Endothelial cell (in vitro differentiated cells): Measurements from ENCODE around the gene TTLL13. TPM values are rescaled to one million over a fixed set of nuclear protein-coding genes. Genes with fewer than 3 reads are reported as not detected.
"Not testable (repeated sequence)": the region's sequence is repeated elsewhere in the genome, so short reads cannot be mapped to it uniquely, and the experiment has no call there.

Experiments
- DNase-seq: peaks from one replicate; pipeline ENCODE4 v3.0.0; 2021; ENCODE audit warnings: low spot score
- H3K27ac Mint-ChIP-seq: one replicate; pipeline ENCODE4 v1.8.0; 2021; ENCODE audit warnings: mixed read lengths, inconsistent platforms; ENCODE audit not compliant: unreplicated experiment
- H3K27me3 Mint-ChIP-seq: one replicate; pipeline ENCODE4 v1.8.0; 2021; ENCODE audit warnings: mild to moderate bottlenecking, moderate library complexity, mixed read lengths, inconsistent platforms; ENCODE audit not compliant: unreplicated experiment
- H3K36me3 Mint-ChIP-seq: one replicate; pipeline ENCODE4 v1.8.0; 2021; ENCODE audit warnings: mild to moderate bottlenecking, low read depth, mixed read lengths, inconsistent platforms; ENCODE audit not compliant: unreplicated experiment
- H3K4me1 Mint-ChIP-seq: one replicate; pipeline ENCODE4 v1.8.0; 2021; ENCODE audit warnings: mild to moderate bottlenecking, mixed read lengths, inconsistent platforms; ENCODE audit not compliant: unreplicated experiment
- H3K4me3 Mint-ChIP-seq: one replicate; pipeline ENCODE4 v1.8.0; 2021; ENCODE audit warnings: mild to moderate bottlenecking, mixed read lengths, inconsistent platforms; ENCODE audit not compliant: unreplicated experiment
- H3K9me3 Mint-ChIP-seq: one replicate; pipeline ENCODE4 v1.8.0; 2021; ENCODE audit warnings: mixed read lengths, inconsistent platforms; ENCODE audit not compliant: unreplicated experiment
- CTCF ChIP-seq: fragments of 200-600 bp; sonication (generic); IDR thresholded peaks from one replicate; pipeline ENCODE4 v1.5.0; 2021; ENCODE audit warnings: antibody characterized with exemption; ENCODE audit not compliant: unreplicated experiment
- total RNA-seq: library from RNA; stranded (reverse); fragmentation: NEBNext Ultra II Directional; extraction: Animal tissue kit (Norgen Biotek cat#: 25700); gene quantifications from one replicate; pipeline ENCODE4 v1.2.1, GENCODE V29; 2021; ENCODE audit not compliant: unreplicated experiment

TTLL13 gene
- total RNA-seq, 1 donor from 2014 or later = not detected

DNA sequence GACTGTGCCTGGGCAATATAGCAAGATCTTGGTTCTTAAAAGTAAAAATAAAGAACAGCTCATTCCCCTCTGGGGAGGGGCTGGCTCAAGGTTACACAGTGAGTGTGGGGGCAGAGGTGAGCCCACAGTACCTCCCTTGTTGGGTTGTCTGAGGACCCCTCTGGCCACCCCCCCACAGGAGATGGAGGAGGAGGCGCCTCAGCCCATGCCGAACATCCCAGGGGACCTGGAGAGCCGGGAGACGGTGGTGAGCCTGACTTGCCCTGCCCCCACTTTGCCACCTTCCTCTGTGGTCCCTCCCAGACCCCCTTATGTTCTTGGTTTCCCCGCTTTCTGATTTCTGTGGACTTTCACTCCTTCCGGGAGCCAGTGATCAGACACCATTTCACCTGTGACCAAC lies 44.8 kb downstream of the TTLL13 start:
- TF ChIP-seq CTCF = no peak
- Mint-ChIP-seq H3K9me3 (no peaks in the 10 kb centered on the region), H3K27me3 (peaks cover 2% of the 10 kb centered on the region), H3K4me3 (no peak overlapping the region), H3K4me1 (peaks cover under 1% of the 10 kb centered on the region), H3K36me3 (no peaks in the 10 kb centered on the region), H3K27ac (no peak overlapping the region)
- no peak for DNase-seq

- Mint-ChIP-seq H3K27me3 (peaks cover 2% of the 10 kb centered on the region), H3K4me3 (no peak overlapping the region), H3K36me3 (no peaks in the 10 kb centered on the region), H3K9me3 (no peaks in the 10 kb centered on the region), H3K27ac (no peak overlapping the region), H3K4me1 (no peaks in the 10 kb centered on the region)
- no peak for DNase-seq
- TF ChIP-seq CTCF = no peak
Measured at GRCh38 chr15:90294601-90295269, 45.4 kb downstream of the TTLL13 start.

DNA sequence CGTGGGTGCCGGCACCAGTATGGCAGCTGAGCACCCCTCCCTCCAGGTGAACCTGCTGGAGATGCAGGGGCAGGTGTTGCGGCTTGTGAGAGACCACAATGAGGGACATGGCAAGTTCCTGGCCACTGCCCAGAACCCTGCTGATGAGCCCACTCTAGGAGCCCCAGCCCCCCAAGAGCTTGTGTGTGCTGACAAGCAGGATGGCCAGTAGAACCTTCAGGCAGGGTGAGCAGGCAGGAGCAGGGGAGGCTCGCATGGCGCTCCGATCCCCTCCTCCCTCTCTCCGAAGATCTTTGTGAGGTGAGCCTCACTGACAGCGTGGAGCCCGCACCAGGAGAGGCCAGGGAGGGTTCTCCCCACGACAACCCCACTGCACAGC lies 45.9 kb downstream of the TTLL13 start:
- no peaks in the 10 kb centered on the region for H3K9me3 Mint-ChIP-seq
- TF ChIP-seq CTCF = no peak
- H3K27me3 Mint-ChIP-seq = peaks cover 2% of the 10 kb centered on the region
- H3K4me1 Mint-ChIP-seq = no peaks in the 10 kb centered on the region
- H3K27ac Mint-ChIP-seq = no peak overlapping the region
- no peaks in the 10 kb centered on the region for H3K36me3 Mint-ChIP-seq
- no peak for DNase-seq
- H3K4me3 Mint-ChIP-seq = no peak overlapping the region

- not testable (repeated sequence) for H3K27me3 Mint-ChIP-seq, H3K4me1 Mint-ChIP-seq, H3K4me3 Mint-ChIP-seq, H3K9me3 Mint-ChIP-seq, H3K36me3 Mint-ChIP-seq, DNase-seq, H3K27ac Mint-ChIP-seq
Measured at GRCh38 chr15:90296316-90296884, 47.0 kb downstream of the TTLL13 start.

GRCh38 chr15:90297021-90297420 lies 47.7 kb downstream of the TTLL13 start:
- DNase-seq = no peak
- no peak for TF ChIP-seq CTCF
- no peak overlapping the region for H3K4me3 Mint-ChIP-seq
- no peak overlapping the region for H3K27ac Mint-ChIP-seq
- H3K27me3 Mint-ChIP-seq = peaks cover 2% of the 10 kb centered on the region
- no peaks in the 10 kb centered on the region for H3K9me3 Mint-ChIP-seq
- no peaks in the 10 kb centered on the region for H3K36me3 Mint-ChIP-seq
- H3K4me1 Mint-ChIP-seq = no peaks in the 10 kb centered on the region
